Lower leg skin (tissue), 3 donors: Measurements from ENCODE around the gene SYNE2.

Experiments used
- POLR2A ChIP-seq, 2 donors: fragments of 450-650 bp; IDR thresholded peaks; one replicate each; pipeline ENCODE4 v1.6.1; 2016 to 2017; ENCODE audit warnings: antibody characterized with exemption in 2 of 2, mild to moderate bottlenecking in 1 of 2, moderate library complexity in 1 of 2
- TF ChIP-seq, protein P1 (sequence below), 3 donors: fragments of 450-650 bp; IDR thresholded peaks; one replicate each; pipeline ENCODE4 v1.5.1; 2016; ENCODE audit warnings: antibody characterized with exemption in 3 of 3, mild to moderate bottlenecking in 3 of 3, moderate library complexity in 2 of 3

DNA sequence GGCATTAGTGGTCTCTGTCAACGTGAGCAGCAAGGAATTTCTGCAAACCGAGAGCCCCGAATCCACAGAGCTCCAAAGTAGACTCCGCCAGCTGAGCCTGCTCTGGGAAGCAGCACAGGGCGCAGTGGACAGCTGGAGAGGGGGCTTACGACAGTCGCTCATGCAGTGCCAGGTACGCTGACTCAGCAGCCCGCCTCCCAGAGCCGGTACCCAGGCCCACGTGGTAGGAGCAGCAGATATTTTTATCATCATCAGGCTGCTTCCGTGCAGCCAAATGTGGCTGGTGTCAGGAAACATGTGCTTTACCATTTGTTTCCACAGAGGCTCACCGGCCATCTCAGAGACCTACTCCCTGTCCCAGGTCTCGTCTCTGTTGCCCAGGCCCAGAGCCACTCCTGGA, 367.7 kb downstream of the SYNE2 start:
- TF ChIP-seq, protein P1, sequence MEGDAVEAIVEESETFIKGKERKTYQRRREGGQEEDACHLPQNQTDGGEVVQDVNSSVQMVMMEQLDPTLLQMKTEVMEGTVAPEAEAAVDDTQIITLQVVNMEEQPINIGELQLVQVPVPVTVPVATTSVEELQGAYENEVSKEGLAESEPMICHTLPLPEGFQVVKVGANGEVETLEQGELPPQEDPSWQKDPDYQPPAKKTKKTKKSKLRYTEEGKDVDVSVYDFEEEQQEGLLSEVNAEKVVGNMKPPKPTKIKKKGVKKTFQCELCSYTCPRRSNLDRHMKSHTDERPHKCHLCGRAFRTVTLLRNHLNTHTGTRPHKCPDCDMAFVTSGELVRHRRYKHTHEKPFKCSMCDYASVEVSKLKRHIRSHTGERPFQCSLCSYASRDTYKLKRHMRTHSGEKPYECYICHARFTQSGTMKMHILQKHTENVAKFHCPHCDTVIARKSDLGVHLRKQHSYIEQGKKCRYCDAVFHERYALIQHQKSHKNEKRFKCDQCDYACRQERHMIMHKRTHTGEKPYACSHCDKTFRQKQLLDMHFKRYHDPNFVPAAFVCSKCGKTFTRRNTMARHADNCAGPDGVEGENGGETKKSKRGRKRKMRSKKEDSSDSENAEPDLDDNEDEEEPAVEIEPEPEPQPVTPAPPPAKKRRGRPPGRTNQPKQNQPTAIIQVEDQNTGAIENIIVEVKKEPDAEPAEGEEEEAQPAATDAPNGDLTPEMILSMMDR (IDR thresholded peaks at IDR 0.05): no peak
- TF ChIP-seq POLR2A (IDR thresholded peaks at IDR 0.05): no peak
